Gastroesophageal sphincter (tissue), 3 donors: ENCODE measurements around the gene KIAA1217.

Experiments used
- CTCF ChIP-seq, 4 experiments: fragments of 200-600 bp in 2 of 4; fragments of 450-650 bp in 2 of 4; sonication (generic) in 1 of 4; IDR thresholded peaks; one replicate each; pipeline ENCODE4 v1.5.1; 2017 to 2019; ENCODE audit warnings: antibody characterized with exemption in 4 of 4, mild to moderate bottlenecking in 2 of 4, moderate library complexity in 2 of 4
- EP300 ChIP-seq: sonication (generic); formaldehyde crosslinking; IDR thresholded peaks from one replicate; pipeline ENCODE4 v1.6.1; 2017; ENCODE audit warnings: antibody characterized with exemption, mild to moderate bottlenecking
- POLR2A ChIP-seq, 2 donors: fragments of 450-650 bp; IDR thresholded peaks; one replicate each; pipeline ENCODE4 v1.6.1; 2017; ENCODE audit warnings: antibody characterized with exemption in 2 of 2, mild to moderate bottlenecking in 2 of 2, moderate library complexity in 1 of 2
- POLR2AphosphoS5 ChIP-seq: sonication (generic); formaldehyde crosslinking; IDR thresholded peaks from one replicate; pipeline ENCODE4 v1.6.1; 2017; ENCODE audit warnings: antibody characterized with exemption

- no peak for TF ChIP-seq POLR2AphosphoS5
- TF ChIP-seq CTCF (IDR thresholded peaks at IDR 0.05): no peak
- no peak for TF ChIP-seq POLR2A (IDR thresholded peaks at IDR 0.05)
- no peak for TF ChIP-seq EP300
These were observed 1.6 kb upstream of the KIAA1217 start for GRCh38 chr10:24207341-24207740.
